Endothelial cell (in vitro differentiated cells): ENCODE results near the gene PGM1. TPM values are rescaled to one million over a fixed set of nuclear protein-coding genes. Genes with fewer than 3 reads are reported as not detected.

Source experiments
- DNase-seq: peaks from one replicate; pipeline ENCODE4 v3.0.0; 2021; ENCODE audit warnings: low spot score
- H3K27ac Mint-ChIP-seq: one replicate; pipeline ENCODE4 v1.8.0; 2021; ENCODE audit warnings: mixed read lengths, inconsistent platforms; ENCODE audit not compliant: unreplicated experiment
- H3K27me3 Mint-ChIP-seq: one replicate; pipeline ENCODE4 v1.8.0; 2021; ENCODE audit warnings: mild to moderate bottlenecking, moderate library complexity, mixed read lengths, inconsistent platforms; ENCODE audit not compliant: unreplicated experiment
- H3K36me3 Mint-ChIP-seq: one replicate; pipeline ENCODE4 v1.8.0; 2021; ENCODE audit warnings: mild to moderate bottlenecking, low read depth, mixed read lengths, inconsistent platforms; ENCODE audit not compliant: unreplicated experiment
- H3K4me1 Mint-ChIP-seq: one replicate; pipeline ENCODE4 v1.8.0; 2021; ENCODE audit warnings: mild to moderate bottlenecking, mixed read lengths, inconsistent platforms; ENCODE audit not compliant: unreplicated experiment
- H3K4me3 Mint-ChIP-seq: one replicate; pipeline ENCODE4 v1.8.0; 2021; ENCODE audit warnings: mild to moderate bottlenecking, mixed read lengths, inconsistent platforms; ENCODE audit not compliant: unreplicated experiment
- H3K9me3 Mint-ChIP-seq: one replicate; pipeline ENCODE4 v1.8.0; 2021; ENCODE audit warnings: mixed read lengths, inconsistent platforms; ENCODE audit not compliant: unreplicated experiment
- total RNA-seq: library from RNA; stranded (reverse); fragmentation: NEBNext Ultra II Directional; extraction: Animal tissue kit (Norgen Biotek cat#: 25700); gene quantifications from one replicate; pipeline ENCODE4 v1.2.1, GENCODE V29; 2021; ENCODE audit not compliant: unreplicated experiment
- TF ChIP-seq, protein P1 (sequence below): fragments of 200-600 bp; sonication (generic); IDR thresholded peaks from one replicate; pipeline ENCODE4 v1.5.0; 2021; ENCODE audit warnings: antibody characterized with exemption; ENCODE audit not compliant: unreplicated experiment

The PGM1 gene
- total RNA-seq, 1 donor from 2014 or later: 30.6 TPM

DNA sequence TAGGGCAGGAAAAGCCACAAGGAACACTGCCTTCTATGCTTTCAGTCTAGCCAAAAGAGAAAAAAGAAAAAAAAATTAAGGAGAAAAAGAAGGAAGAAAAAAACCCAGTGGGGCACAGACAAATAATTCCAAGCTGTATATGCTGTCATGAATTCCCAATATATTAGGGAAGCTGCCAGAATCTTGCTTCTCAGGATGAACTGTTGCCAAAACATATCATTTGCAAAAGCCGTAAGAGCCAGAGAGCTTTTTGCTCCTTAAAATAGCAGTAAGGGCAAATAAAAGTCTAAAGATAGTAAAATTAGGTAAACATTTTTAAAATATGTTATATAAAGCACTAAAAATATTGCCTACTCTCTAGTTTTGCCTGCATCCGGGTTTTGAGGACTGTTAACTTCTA, 52.1 kb downstream of the PGM1 start:
- Mint-ChIP-seq H3K27me3 (peaks cover 1% of the 10 kb centered on the region), H3K27ac (no peak overlapping the region), H3K4me1 (peaks cover 7% of the 10 kb centered on the region), H3K9me3 (no peaks in the 10 kb centered on the region), H3K4me3 (no peak overlapping the region), H3K36me3 (peaks cover 2% of the 10 kb centered on the region)
- DNase-seq: no peak
- TF ChIP-seq, protein P1, sequence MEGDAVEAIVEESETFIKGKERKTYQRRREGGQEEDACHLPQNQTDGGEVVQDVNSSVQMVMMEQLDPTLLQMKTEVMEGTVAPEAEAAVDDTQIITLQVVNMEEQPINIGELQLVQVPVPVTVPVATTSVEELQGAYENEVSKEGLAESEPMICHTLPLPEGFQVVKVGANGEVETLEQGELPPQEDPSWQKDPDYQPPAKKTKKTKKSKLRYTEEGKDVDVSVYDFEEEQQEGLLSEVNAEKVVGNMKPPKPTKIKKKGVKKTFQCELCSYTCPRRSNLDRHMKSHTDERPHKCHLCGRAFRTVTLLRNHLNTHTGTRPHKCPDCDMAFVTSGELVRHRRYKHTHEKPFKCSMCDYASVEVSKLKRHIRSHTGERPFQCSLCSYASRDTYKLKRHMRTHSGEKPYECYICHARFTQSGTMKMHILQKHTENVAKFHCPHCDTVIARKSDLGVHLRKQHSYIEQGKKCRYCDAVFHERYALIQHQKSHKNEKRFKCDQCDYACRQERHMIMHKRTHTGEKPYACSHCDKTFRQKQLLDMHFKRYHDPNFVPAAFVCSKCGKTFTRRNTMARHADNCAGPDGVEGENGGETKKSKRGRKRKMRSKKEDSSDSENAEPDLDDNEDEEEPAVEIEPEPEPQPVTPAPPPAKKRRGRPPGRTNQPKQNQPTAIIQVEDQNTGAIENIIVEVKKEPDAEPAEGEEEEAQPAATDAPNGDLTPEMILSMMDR: no peak

DNA sequence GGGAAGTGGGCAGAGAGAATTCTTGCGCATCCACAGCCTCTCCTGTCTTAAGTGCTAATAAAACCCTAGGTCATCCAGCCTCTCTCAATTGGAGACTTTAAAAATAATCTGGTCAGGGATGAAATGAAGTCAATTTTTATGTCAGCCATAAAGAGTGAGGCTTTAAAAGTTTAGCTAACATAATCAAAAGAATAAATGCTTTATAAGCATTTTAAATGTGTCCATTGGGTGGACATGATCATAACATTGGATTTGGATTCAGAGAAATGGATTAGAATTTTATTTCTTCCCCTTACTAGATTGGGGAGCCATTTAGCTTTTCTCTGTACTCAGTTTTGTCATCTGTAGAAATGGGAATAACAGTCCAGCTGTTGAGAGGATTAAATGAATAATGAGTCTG, 55.5 kb downstream of the PGM1 start:
- TF ChIP-seq, protein P1: no peak
- peaks cover 7% of the 10 kb centered on the region for H3K4me1 Mint-ChIP-seq
- H3K27ac Mint-ChIP-seq: no peak overlapping the region
- peaks cover 2% of the 10 kb centered on the region for H3K36me3 Mint-ChIP-seq
- DNase-seq: no peak
- H3K27me3 Mint-ChIP-seq: peaks cover 1% of the 10 kb centered on the region
- no peak overlapping the region for H3K4me3 Mint-ChIP-seq
- no peaks in the 10 kb centered on the region for H3K9me3 Mint-ChIP-seq

DNA sequence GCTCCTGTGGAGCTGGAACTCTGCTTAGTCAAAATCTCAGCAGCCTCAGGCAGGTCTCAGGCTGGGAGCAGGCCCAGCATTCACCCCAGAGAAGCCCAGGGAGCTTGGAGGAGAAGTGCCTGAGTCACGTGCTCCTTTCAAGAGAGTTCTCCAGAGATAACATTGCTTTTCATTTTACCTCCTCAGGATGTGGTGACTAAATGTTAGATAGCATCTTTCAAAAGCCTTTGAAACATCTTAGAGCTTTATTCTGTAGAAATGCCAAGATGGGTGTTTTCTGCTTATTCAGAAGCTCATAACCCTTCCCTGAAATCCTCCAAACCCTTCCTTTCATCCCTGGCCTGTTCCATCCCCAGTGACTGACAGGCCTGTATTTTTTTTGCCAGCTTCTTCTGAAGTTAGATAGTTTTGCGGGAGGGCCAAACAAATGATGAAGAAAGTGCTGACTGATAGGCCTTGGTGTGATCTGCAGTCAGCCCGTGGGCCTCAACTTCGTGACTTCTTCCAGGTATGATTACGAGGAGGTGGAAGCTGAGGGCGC, 58.0 kb downstream of the PGM1 start:
- H3K4me1 Mint-ChIP-seq: peaks cover 7% of the 10 kb centered on the region
- TF ChIP-seq, protein P1: no peak
- H3K27me3 Mint-ChIP-seq: peaks cover 3% of the 10 kb centered on the region
- H3K36me3 Mint-ChIP-seq: peaks cover 2% of the 10 kb centered on the region
- no peak overlapping the region for H3K27ac Mint-ChIP-seq
- no peaks in the 10 kb centered on the region for H3K9me3 Mint-ChIP-seq
- no peak overlapping the region for H3K4me3 Mint-ChIP-seq
- no peak for DNase-seq

DNA sequence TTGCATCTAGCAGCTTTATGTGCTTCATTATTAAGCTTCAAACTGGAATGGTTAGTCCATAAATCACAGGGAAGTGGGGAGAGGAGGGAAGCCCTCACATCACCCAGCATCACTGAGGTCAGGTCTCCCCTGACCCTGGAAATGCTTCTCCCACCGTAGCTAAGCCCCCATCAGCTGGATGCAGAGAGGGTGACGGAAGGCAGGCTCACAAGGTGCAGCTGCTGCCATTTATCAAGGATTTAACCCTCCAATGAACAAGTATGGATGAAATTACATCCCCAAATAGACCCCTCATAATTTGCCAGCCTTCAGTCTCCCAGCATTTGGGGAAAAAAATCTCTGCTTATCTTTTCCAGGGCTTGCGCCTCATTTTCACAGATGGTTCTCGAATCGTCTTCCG, 60.8 kb downstream of the PGM1 start:
- H3K4me1 Mint-ChIP-seq: no peaks in the 10 kb centered on the region
- no peak overlapping the region for H3K4me3 Mint-ChIP-seq
- H3K27me3 Mint-ChIP-seq: peaks cover 2% of the 10 kb centered on the region
- no peak for DNase-seq
- TF ChIP-seq, protein P1: no peak
- no peak overlapping the region for H3K27ac Mint-ChIP-seq
- no peaks in the 10 kb centered on the region for H3K36me3 Mint-ChIP-seq
- no peaks in the 10 kb centered on the region for H3K9me3 Mint-ChIP-seq

DNA sequence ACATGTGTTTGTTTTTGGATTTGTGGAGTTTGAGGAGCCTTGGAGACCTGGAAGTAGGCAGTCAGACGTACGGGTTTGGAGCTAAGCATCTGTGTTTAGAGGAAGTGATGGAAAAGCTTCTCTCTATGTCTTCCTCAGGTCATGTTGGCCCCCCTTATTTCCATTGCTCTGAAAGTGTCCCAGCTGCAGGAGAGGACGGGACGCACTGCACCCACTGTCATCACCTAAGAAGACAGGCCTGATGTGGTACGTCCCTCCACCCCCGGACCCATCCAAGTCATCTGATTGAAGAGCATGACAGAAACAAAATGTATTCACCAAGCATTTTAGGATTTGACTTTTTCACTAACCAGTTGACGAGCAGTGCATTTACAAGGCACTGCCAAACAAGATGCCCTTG, 66.2 kb downstream of the PGM1 start:
- Mint-ChIP-seq H3K27me3 (no peaks in the 10 kb centered on the region), H3K27ac (no peak overlapping the region), H3K4me1 (peaks cover 27% of the 10 kb centered on the region), H3K4me3 (no peak overlapping the region), H3K36me3 (peaks cover 9% of the 10 kb centered on the region), H3K9me3 (no peaks in the 10 kb centered on the region)
- DNase-seq: no peak
- TF ChIP-seq, protein P1: no peak
